ENCODE results near the gene CHTF18.
"Not testable (repeated sequence)": the region's sequence is repeated elsewhere in the genome, so short reads cannot be mapped to it uniquely, and the experiment has no call there.

Gene CHTF18

GRCh38 chr16:788399-789126 lies at the start of gene CHTF18:
CHTF18 (plus strand) TSS chr16:788620; CDS start chr16:788685, 65 bp downstream.
- peak; percentile 96 for DNase-seq

GRCh38 chr16:739560-740458 lies 48.6 kb upstream of the CHTF18 start:
- DNase-seq, result no peak

GRCh38 chr16:740459-740763 lies 48.0 kb upstream of the CHTF18 start:
- DNase-seq, result no peak

- peak; percentile 94 for DNase-seq
Measured at GRCh38 chr16:740764-741505, 47.5 kb upstream of the CHTF18 start, which contains the start of gene CIAO3. CIAO3 (minus strand) TSS chr16:740997; CDS start chr16:740985, 12 bp downstream.

GRCh38 chr16:741986-742629 lies 46.3 kb upstream of the CHTF18 start:
- DNase-seq, result no peak

- not testable (repeated sequence) for DNase-seq
Measured at GRCh38 chr16:742894-743293, 45.5 kb upstream of the CHTF18 start.

GRCh38 chr16:743794-744500 lies 44.5 kb upstream of the CHTF18 start:
- DNase-seq, result no peak

- DNase-seq, result peak; percentile 40
Measured at GRCh38 chr16:745739-746138, 42.7 kb upstream of the CHTF18 start.

- no peak for DNase-seq
Measured at GRCh38 chr16:746637-747036, 41.8 kb upstream of the CHTF18 start.

- no peak for DNase-seq
Measured at GRCh38 chr16:747978-748746, 40.3 kb upstream of the CHTF18 start.

GRCh38 chr16:749010-749409 lies 39.4 kb upstream of the CHTF18 start:
- no peak for DNase-seq

GRCh38 chr16:750485-750884 lies 37.9 kb upstream of the CHTF18 start:
- no peak for DNase-seq

- no peak for DNase-seq
Measured at GRCh38 chr16:751152-752006, 37.0 kb upstream of the CHTF18 start.

- DNase-seq, result no peak
Measured at GRCh38 chr16:752007-752312, 36.5 kb upstream of the CHTF18 start.

GRCh38 chr16:754121-754607 lies 34.3 kb upstream of the CHTF18 start:
- not testable (repeated sequence) for DNase-seq

GRCh38 chr16:754656-755055 lies 33.8 kb upstream of the CHTF18 start:
- DNase-seq, result no peak

- no peak for DNase-seq
Measured at GRCh38 chr16:756428-756827, 32.0 kb upstream of the CHTF18 start.

GRCh38 chr16:759110-759910 lies 29.1 kb upstream of the CHTF18 start:
- DNase-seq, result no peak

- DNase-seq, result no peak
Measured at GRCh38 chr16:760065-760464, 28.4 kb upstream of the CHTF18 start.
